Mucosa of descending colon (tissue), 3 donors: ENCODE results near the gene IL22RA1. TPM values are rescaled to one million over a fixed set of nuclear protein-coding genes. Genes with fewer than 3 reads are reported as not detected.

Experiments
- ATAC-seq: fragments of 200-7000 bp; cut with Tn5 transposase; one replicate; pipeline ENCODE4 v1.9.1; 2020; ENCODE audit warnings: mild to moderate bottlenecking, moderate library complexity
- DNase-seq, 3 donors: peaks; one replicate each; pipeline ENCODE4 v3.0.0-alpha.2; 2020
- H3K36me3 ChIP-seq: fragments of 200-600 bp; one replicate; pipeline ENCODE4 v1.8.0; 2021; ENCODE audit warnings: low read depth, mild to moderate bottlenecking
- H3K4me1 ChIP-seq: fragments of 200-600 bp; one replicate; pipeline ENCODE4 v1.8.0; 2021; ENCODE audit warnings: low read depth, mild to moderate bottlenecking
- H3K4me3 ChIP-seq: fragments of 200-600 bp; one replicate; pipeline ENCODE4 v1.8.0; 2021; ENCODE audit warnings: mild to moderate bottlenecking
- H3K9me3 ChIP-seq: fragments of 200-600 bp; one replicate; pipeline ENCODE4 v1.8.0; 2021; ENCODE audit warnings: mild to moderate bottlenecking
- CTCF ChIP-seq: fragments of 200-600 bp; IDR thresholded peaks from one replicate; pipeline ENCODE4 v1.8.0; 2022; ENCODE audit warnings: antibody characterized with exemption, mild to moderate bottlenecking
- intact Hi-C, 2 donors: fragments of 100-400 bp; cut with DNase I in 1 of 2; cut with micrococcal nuclease in 1 of 2; formaldehyde crosslinking; loops; one replicate each; pipeline versions ENCODE4 v1.11.0 to v1.11.1; 2022; cut with DNase I, micrococcal nuclease
- total RNA-seq, 3 donors: library from RNA; stranded (reverse); fragmentation: NEBNext Ultra II Directional in 2 of 3; extraction: Animal tissue kit (Norgen Biotek cat#: 25700) in 2 of 3; gene quantifications; one replicate each; pipeline versions ENCODE4 v1.2.1 to v1.2.4, GENCODE V29; 2021 to 2023
- donor health status: DM: no; HTN: no; CAD: no; lungs with moderate emphysema.
- donor health status: DM: no; HTN: no; CAD: no.
- donor health status: DM: no; HTN: yes; CAD: no.

The IL22RA1 gene
- total RNA-seq, 3 donors from 2014 or later: 13.8 to 43.1 (median 28.2) TPM

- H3K36me3 ChIP-seq: no peaks in the 10 kb centered on the region
- H3K9me3 ChIP-seq: no peaks in the 10 kb centered on the region
- intact Hi-C loops: no loop called here
- H3K4me1 ChIP-seq: peaks cover 23% of the 10 kb centered on the region
- DNase-seq: no peak
- H3K4me3 ChIP-seq: no peak overlapping the region
- TF ChIP-seq CTCF: no peak
- ATAC-seq: no peak
These were observed 29.3 kb downstream of the IL22RA1 start for GRCh38 chr1:24113641-24114033.

GRCh38 chr1:24111996-24112779 lies 30.8 kb downstream of the IL22RA1 start, which contains the start of gene MYOM3:
TSS of gene MYOM3 (minus strand) at chr1:24112135. CDS start at chr1:24108636, 3,499 bp downstream.
- no peaks in the 10 kb centered on the region for H3K36me3 ChIP-seq
- TF ChIP-seq CTCF: no peak
- H3K4me1 ChIP-seq: peaks cover 13% of the 10 kb centered on the region
- ATAC-seq (peak; percentile 76), DNase-seq (peak; percentile 72 to 81 (median 75))
- intact Hi-C loops: no loop called here
- no peak within 1 kb of the TSS for H3K4me3 ChIP-seq
- H3K9me3 ChIP-seq: no peaks in the 10 kb centered on the region

- Histone ChIP-seq H3K9me3 (no peaks in the 10 kb centered on the region), H3K4me1 (peaks cover 9% of the 10 kb centered on the region), H3K36me3 (no peaks in the 10 kb centered on the region), H3K4me3 (no peak overlapping the region)
- TF ChIP-seq CTCF: no peak
- intact Hi-C loops: no loop called here
- DNase-seq (no peak), ATAC-seq (no peak)
These were observed 31.5 kb downstream of the IL22RA1 start for GRCh38 chr1:24111262-24111995.

- no peak for DNase-seq
- Histone ChIP-seq H3K9me3 (no peaks in the 10 kb centered on the region), H3K36me3 (no peaks in the 10 kb centered on the region), H3K4me1 (peaks cover 9% of the 10 kb centered on the region), H3K4me3 (no peak overlapping the region)
- TF ChIP-seq CTCF: no peak
- intact Hi-C loops: no loop called here
- no peak for ATAC-seq
These were observed 32.2 kb downstream of the IL22RA1 start for GRCh38 chr1:24110642-24111261.

- DNase-seq (no peak), ATAC-seq (no peak)
- Histone ChIP-seq H3K36me3 (no peaks in the 10 kb centered on the region), H3K4me3 (no peak overlapping the region), H3K9me3 (no peaks in the 10 kb centered on the region), H3K4me1 (peaks cover 9% of the 10 kb centered on the region)
- TF ChIP-seq CTCF: no peak
- intact Hi-C loops: no loop called here
These were observed 33.1 kb downstream of the IL22RA1 start for GRCh38 chr1:24109686-24110475.
